GM21423 (cell line): ENCODE data around the gene SYMPK.
"Not testable (repeated sequence)": the region's sequence is repeated elsewhere in the genome, so short reads cannot be mapped to it uniquely, and the experiment has no call there.

Experiments used
- ATAC-seq: cut with Tn5 transposase; IDR thresholded peaks from one replicate; pipeline ENCODE4 v1.9.1; 2021; ENCODE audit warnings: mild to moderate bottlenecking, moderate library complexity; ENCODE audit not compliant: unreplicated experiment

The SYMPK gene

GRCh38 chr19:45809643-45810159 lies 53.2 kb downstream of the SYMPK start:
- ATAC-seq: no peak

- ATAC-seq: no peak
Measured at GRCh38 chr19:45805719-45806118, 57.2 kb downstream of the SYMPK start.

DNA sequence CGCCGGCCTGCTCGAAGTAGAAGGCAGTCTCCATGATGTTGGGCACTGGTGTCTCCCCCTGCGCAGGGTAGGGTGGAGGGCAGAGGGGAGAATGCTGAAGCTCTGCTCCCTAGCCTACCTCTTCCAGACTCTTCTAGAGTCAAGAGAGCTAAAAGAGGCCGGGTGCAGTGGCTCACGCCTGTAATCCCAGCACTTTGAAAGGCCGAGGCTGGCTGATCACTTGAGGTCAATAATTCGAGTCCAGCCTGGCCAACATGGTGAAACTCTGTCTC lies 58.1 kb downstream of the SYMPK start:
- no peak for ATAC-seq

- ATAC-seq: no peak
Measured at GRCh38 chr19:45804140-45804958, 58.6 kb downstream of the SYMPK start.

DNA sequence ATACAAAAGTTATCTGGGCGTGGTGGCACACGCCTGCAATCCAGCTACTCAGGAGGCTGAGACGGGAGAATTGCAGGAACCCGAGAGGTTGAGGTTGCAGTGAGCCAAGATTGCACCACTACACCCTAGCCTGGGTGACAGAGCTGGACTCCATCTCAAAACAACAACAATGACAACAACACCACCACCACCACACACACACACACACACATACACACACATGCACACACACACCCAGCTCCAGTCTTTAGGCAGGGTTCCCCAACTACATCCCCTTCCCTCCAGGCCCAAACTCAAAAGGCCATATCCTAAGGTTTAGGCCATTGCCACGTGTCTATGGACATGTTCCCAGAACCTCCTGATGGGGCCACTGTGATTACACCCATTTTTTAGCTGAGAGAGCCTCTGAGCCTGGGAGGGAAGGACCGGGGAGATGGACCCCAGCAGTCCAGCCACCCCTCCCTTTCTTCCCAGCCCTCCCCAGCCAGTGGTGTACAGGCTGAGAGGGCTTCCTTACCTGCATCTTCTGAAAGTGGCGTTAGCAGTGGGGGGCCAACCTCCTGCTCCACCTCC lies 61.3 kb downstream of the SYMPK start:
- no peak for ATAC-seq

GRCh38 chr19:45800070-45800553 lies 62.8 kb downstream of the SYMPK start:
- ATAC-seq: no peak

DNA sequence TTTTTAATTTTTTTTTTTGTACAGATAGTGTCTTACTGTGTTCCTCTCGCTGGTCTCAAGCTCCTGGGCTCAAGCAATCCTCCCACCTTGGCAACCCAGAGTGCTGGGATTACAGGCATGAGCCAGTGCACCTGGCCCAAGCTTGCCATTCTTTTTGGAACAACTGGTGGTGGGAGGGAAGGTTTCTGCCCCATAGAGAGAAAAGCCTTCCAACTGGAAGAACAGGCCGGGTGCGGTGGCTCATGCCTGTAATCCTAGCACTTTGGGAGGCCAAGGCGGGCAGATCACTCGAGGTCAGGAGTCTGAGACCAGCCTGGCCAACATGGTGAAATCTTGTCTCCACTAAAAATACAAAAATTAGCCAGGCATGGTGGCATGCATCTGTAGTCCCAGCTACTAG lies 63.4 kb downstream of the SYMPK start:
- not testable (repeated sequence) for ATAC-seq

GRCh38 chr19:45798995-45799517 lies 63.9 kb downstream of the SYMPK start:
- ATAC-seq: peak; percentile 48

DNA sequence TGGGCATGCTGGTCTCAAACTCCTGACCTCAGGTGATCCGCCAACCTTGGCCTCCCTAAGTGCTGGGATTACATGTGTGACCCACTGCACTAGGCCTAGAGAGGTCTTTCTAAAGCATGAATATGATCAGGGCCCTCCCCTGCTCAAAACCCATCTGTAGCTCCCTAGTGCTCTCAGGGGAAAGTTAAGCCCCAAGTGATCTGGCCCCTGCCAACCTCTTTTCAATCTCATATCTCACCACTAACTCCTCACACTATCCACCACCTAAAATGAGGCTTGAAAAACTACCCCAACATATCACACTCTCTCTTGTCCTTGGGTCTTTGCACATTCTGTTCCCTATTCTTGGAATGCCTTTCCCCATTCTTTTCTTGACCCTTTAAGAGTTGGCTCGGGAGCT lies 68.3 kb downstream of the SYMPK start:
- no peak for ATAC-seq

DNA sequence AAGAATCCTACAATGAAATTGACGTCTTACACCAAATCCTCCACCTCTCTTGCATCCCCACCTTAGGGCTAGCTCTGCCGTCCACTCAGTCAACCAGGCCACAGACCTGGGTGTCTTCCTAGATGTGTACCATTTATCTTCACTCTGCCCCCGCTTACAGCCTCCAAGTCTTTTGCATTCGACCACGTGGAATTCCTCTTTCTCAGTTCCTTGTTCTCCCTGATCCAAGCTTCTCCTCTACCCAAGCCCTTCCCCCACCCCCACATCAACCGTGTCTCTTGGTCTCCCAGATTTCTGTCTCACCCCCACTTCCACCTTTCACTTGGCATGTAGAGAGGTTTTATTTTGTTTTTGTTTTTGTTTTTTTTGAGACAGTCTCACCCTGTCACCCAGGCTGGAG lies 69.1 kb downstream of the SYMPK start:
- no peak for ATAC-seq

DNA sequence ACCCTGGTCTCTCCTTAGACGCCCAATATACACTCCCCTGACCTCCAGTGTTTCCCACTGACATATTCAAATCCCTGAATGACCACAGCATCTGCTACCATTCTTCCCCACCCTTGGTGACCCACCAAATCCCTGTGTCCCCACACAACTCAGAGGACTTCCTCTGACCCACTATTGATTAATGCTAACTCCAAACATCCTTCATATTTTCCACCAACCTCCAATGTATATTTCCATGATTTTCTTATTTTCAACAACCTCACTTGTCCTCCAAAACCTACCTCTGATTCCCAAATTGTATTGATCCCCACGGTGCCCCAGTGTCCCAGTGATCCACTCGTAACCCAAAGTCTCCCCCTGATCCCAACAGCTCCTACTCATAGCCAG lies 69.8 kb downstream of the SYMPK start:
- ATAC-seq: no peak

DNA sequence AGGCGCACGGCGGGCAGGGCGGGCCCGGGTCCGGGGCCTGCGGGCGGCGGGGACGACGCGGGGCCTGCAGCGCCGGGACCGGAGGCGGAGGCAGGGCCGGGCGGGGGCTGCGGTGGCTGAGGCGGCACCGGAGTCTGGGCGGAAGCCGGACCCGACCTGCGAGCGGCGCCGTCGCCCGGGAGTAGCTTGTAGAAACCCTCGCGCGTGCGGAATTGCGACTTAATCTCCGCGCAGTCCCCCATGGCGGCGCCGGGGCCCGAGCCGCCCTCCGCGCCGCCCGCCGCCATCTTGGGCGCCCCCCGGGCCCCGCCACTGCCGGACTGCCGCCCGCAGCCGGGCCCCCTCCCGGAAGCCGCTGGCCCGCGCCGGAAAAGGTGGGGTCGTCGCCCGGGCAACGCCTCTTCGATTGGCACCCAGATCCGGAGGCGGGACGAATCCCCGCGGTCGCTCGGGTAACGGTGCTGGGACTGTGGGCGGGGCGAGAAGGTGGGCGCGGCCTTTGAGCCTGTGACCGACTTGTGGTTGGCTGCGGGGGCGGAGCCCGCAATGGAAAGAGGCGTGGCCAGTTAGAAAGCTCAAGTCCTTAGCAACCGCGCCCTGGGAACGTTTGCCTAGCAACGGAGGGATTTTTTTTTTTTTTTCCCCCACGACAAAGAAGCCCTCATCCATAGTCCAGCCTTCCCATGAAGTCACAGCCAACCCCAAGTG lies 70.3 kb downstream of the SYMPK start, which contains the start of gene DMWD:
Gene DMWD, minus strand, starts transcription at position 376 of the 708 bp plus-strand sequence. Its CDS starts 89 bp downstream, at position 287.
- peak; percentile 89 for ATAC-seq

GRCh38 chr19:45791744-45792469 lies 71.0 kb downstream of the SYMPK start:
- ATAC-seq: no peak

- ATAC-seq: no peak
Measured at GRCh38 chr19:45790942-45791341, 72.0 kb downstream of the SYMPK start.

DNA sequence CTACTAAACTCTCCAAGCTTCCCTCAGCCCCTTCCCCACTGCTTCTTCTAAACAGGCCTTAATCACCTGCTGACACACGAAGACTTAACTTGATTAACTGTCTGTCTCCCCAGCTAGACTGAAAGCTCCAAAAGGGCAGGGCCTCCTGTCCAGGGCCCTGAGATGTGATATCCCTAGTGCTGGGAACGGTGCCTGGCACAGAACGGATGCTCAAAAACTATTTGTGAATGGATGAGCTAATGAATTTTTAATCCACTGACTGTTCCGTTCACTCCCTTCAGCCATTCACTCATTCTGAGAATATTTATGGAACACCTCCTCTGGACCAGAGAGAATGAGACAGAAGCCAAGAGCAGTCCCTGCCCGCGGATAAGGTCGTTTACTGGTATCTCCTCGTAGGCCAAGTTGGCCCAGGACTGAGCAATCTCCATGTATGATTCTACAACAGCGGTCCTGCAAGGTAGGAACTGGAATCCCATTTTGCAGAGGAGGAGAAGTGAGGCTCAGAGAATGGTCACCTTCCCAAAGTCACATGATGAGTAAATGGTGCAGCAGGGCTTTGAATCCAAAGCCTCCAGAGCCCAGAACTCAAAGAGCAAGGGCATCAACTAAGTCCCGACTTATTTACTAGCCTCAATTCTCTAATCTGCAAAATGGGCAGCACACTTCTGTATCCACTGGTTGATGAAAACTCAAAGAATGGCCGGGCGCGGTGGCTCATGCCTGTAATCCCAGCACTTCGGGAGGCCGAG lies 73.7 kb downstream of the SYMPK start:
- no peak for ATAC-seq

DNA sequence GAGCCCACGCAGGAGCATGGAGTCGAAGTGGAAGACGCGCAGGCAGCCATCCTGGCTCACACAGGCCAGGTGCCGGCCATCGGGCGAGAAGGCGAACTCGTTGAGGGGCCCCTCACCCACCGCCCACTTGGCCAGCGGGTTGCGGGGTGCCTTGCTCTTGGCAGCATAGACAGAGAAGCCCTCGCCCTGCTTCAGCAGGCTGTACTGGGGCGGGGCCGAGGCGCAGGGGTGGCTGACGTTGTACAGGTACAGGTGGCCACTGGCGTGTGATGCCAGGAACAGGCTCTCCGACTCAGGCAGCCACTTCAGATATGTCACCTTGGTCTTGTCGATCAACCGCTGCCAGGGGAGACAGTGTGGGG lies 76.4 kb downstream of the SYMPK start:
- ATAC-seq: no peak

DNA sequence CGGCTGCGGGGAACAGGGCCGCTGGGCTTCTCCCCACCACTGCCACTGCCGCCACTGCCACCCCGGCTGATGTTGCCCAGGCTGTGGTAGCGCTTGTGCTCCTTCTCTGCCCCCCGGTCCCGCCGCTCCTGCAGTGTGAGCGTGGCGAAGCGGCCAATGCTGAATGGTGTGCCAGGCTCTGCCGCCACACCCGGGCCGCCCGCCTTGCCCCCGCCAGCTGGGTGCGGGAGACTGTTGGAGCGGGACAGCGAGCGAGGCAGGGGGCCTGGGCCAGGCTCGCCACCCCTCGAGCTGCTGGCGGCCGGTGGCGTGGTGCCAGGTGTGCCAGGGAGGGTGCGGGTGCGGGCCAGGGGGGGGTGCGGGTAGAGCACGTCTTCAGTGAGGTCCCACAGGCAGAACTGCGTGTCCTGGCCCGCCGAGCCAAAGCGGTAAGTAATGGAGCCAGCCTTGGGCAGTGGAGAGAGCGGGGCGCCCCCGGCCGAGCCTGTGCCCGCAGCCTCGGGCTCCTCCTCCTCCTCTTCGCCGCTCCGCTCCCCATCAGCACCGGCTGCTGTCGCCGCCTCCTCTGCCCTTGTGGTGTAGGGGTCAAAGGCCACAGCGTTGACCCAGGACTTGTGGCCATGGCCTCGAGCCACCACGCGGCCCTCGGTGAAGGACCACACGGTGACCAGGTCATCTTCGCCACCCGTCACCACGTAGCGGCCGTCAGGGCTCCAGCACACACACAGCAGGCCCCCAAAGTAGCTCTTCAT lies 77.0 kb downstream of the SYMPK start:
- ATAC-seq: no peak

- no peak for ATAC-seq
Measured at GRCh38 chr19:45785097-45785496, 77.8 kb downstream of the SYMPK start.

DNA sequence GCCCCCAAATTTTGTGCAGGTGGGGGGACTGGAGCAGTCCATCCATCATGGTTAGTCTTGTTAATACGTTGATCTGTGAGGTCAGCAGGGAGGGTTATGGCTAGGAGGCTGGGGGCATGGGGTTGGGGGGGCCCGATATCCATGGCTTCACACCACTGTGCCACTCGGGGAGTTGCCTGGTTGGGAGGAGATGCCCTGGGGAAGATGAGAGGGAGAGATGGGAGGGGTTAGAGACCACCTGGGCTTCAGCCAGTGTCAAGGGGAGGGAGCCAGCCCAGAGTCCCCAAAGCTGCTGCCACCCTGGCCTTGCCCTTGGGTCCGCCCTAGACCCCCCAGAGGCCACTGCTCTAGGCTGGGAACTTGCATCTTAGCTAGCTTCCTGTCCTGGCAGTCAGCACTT lies 78.9 kb downstream of the SYMPK start:
- ATAC-seq: no peak
